22Rv1 (cell line): Measurements from ENCODE around the gene TBL1XR1.
"Not testable (repeated sequence)": the region's sequence is repeated elsewhere in the genome, so short reads cannot be mapped to it uniquely, and the experiment has no call there.

Source experiments
- H3K27ac ChIP-seq: fragments of 450-650 bp; 2 replicates; pipeline ENCODE4 v1.5.1; 2017
- CTCF ChIP-seq: fragments of 450-650 bp; IDR thresholded peaks from 2 replicates; pipeline ENCODE4 v1.5.1; 2017; ENCODE audit warnings: mild to moderate bottlenecking
- ZFX ChIP-seq: fragments of 450-650 bp; IDR thresholded peaks from 2 replicates; pipeline ENCODE4 v1.6.1; 2017; ENCODE audit warnings: antibody characterized with exemption, borderline replicate concordance

TBL1XR1 gene

GRCh38 chr3:177005718-177006405 is 191.4 kb downstream of the TBL1XR1 start:
- no peak overlapping the region for H3K27ac ChIP-seq
- no peak for TF ChIP-seq CTCF
- no peak for TF ChIP-seq ZFX

- not testable (repeated sequence) for H3K27ac ChIP-seq
Observed at GRCh38 chr3:177000159-177000558, 197.1 kb downstream of the TBL1XR1 start.

GRCh38 chr3:176995946-176996345 is 201.3 kb downstream of the TBL1XR1 start:
- no peak overlapping the region for H3K27ac ChIP-seq
- TF ChIP-seq CTCF (no peak), ZFX (no peak)

- no peak overlapping the region for H3K27ac ChIP-seq
- TF ChIP-seq ZFX (no peak), CTCF (no peak)
Observed at GRCh38 chr3:176994891-176995781, 202.1 kb downstream of the TBL1XR1 start.

GRCh38 chr3:176994393-176994792 is 202.9 kb downstream of the TBL1XR1 start:
- no peak overlapping the region for H3K27ac ChIP-seq
- TF ChIP-seq CTCF (no peak), ZFX (no peak)

GRCh38 chr3:176992978-176993377 is 204.3 kb downstream of the TBL1XR1 start:
- TF ChIP-seq CTCF = no peak
- H3K27ac ChIP-seq = no peak overlapping the region

- H3K27ac ChIP-seq = no peak overlapping the region
- TF ChIP-seq CTCF (no peak), ZFX (no peak)
Observed at GRCh38 chr3:176992565-176992964, 204.7 kb downstream of the TBL1XR1 start.
